GM21529 (cell line): Measurements from ENCODE around the gene CUL9.

Source experiments
- ATAC-seq: cut with Tn5 transposase; IDR thresholded peaks from one replicate; pipeline ENCODE4 v1.9.1; 2021; ENCODE audit not compliant: unreplicated experiment

The CUL9 gene

GRCh38 chr6:43193929-43194328 is 11.9 kb downstream of the CUL9 start:
- ATAC-seq, result no peak

DNA sequence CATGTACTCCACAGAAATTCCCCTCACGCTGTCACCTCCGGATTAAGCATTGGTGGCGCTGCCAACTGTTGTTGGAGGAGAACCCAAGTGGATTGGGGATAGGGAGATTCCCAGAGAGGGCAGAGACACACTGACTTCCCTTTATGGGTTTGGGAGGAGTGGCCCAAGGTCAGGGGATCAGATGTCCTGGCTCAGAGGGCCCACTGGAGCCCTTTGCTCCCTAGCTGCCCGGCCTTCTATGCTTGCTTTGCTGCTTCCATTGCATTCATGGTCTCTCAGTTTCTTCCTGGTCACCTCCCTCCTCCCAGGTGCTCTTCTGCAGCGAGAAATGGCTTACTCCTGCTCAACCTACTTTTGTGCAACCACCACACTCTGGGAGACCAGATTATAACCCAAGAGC is 14.3 kb downstream of the CUL9 start:
- ATAC-seq, result no peak

GRCh38 chr6:43199912-43200311 is 17.9 kb downstream of the CUL9 start:
- no peak for ATAC-seq

GRCh38 chr6:43200541-43200940 is 18.5 kb downstream of the CUL9 start:
- ATAC-seq, result no peak

- no peak for ATAC-seq
Observed at GRCh38 chr6:43202451-43202850, 20.5 kb downstream of the CUL9 start.

DNA sequence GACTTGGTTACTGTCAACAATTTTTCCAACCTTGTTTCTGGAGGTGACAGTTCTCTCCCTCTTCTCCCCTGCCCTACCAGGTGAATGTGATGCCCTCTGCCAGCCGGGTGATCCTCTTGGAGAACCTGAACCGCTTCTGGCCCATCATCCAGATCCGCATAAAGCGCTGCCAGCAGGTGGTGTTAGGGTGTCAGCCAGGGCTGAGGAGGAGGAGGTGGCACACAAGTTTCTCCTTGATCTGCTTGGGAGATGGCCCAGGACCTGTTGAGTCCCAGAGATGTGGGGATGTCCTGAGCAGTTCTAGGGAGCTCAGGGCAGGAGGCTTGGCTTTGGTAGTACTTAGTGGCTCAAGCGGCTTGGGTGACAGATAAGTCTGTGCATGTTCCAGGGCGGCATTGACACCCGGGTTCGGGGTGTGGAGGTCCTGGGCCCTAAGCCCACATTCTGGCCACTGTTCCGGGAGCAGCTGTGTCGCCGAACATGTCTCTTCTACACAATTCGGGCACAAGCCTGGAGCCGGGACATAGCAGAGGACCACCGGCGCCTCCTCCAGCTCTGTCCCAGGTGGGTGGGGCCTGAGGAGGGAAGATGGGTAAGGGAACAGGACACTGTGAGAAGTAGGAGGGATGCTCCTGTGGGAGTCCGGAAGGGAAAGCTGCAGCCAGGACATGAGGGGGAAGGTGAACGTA is 21.2 kb downstream of the CUL9 start:
- no peak for ATAC-seq

- ATAC-seq, result no peak
Observed at GRCh38 chr6:43203718-43204095, 21.7 kb downstream of the CUL9 start.

GRCh38 chr6:43204271-43205105 is 22.5 kb downstream of the CUL9 start:
- ATAC-seq, result no peak

DNA sequence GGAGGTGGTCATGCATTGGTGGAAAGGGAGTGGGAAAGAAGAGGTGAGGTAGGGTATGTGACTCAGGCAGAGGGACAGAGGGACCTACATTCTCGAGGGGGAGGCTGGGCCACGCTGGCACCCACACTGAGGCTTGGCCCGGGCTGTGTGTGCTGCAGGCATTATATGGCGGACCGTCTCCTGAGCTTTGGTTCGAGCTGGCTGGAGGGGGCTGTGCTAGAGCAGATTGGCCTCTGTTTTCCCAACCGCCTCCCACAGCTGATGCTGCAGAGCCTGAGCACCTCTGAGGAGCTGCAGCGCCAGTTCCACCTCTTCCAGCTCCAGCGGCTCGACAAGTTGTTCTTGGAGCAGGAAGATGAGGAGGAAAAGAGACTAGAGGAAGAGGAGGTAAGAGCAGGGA is 23.9 kb downstream of the CUL9 start:
- no peak for ATAC-seq

DNA sequence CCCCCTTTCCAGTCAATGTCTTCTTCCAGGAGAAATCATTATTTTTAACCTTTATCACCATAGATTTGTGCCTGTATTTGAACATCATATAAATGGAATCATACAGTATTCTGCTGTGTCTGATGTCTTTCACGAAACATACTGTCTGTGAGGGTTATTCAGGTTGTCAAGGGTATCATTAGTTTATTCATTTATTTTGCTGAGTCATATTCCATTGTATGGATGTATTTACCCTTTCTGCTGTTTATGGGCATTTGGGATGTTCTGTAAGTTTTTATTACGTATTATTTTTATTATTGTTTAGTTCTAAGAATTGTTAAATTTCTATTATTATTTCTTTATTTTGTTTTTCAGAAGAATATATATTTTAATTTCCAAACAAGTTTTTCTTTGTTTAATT is 25.3 kb downstream of the CUL9 start:
- ATAC-seq, result no peak

DNA sequence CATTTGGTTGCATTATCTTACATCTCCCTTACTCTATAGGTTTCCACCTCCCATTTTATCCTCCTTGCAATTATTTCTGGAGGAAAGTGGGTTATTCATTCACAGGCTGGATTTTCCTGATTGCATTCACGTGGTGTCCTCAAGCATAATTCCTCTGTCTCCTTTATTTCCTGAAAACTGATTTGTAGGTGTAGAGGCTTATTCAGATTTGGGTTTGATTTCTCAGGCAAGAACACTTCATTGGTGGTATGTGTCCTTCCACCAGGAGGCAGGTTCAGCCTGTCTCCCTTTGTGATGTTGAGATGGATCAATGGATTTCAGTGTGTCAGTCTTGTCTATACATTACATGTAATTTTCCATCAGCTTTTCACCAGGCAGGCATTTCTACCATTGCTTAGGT is 30.0 kb downstream of the CUL9 start:
- no peak for ATAC-seq

DNA sequence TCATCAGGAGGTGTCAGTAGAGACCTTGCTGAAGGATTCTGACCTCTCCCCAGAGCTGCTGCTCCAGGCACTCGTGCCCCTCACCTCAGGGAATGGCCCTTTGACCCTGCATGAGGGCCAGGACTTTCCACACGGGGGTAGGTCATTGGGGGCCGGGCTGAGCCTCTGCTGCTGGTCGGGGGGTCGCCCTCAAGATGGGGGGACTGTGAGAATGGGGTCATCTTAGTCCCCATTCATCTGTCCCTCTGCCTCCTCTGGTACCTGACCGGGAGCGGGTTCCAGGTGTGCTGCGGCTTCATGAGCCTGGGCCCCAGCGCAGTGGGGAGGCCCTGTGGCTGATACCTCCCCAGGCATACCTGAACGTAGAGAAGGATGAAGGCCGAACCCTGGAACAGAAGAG is 31.4 kb downstream of the CUL9 start:
- ATAC-seq, result no peak

- no peak for ATAC-seq
Observed at GRCh38 chr6:43215066-43215465, 33.1 kb downstream of the CUL9 start.

GRCh38 chr6:43216200-43216599 is 34.2 kb downstream of the CUL9 start:
- ATAC-seq, result no peak

GRCh38 chr6:43217351-43217750 is 35.4 kb downstream of the CUL9 start:
- ATAC-seq, result no peak

DNA sequence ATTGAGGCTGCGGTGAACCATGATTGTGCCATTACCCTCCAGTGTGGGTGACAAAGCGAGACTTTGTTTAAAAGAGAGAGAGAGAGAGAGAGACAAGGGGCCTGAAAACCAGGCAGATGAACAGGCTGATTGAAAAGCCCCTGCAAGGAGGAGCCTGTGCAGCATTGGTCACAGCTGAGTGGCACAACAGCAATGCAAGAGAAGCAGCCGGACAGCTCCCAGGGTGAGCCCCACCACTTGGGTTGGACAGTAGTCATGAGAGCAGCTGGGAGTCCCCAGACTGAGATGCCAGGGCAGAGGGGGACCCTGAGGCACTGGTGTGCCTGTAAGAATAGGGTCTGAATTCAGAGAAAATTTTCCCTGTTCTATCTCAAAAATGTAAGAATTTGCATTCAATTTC is 37.1 kb downstream of the CUL9 start:
- ATAC-seq, result no peak

GRCh38 chr6:43219814-43220213 is 37.8 kb downstream of the CUL9 start:
- ATAC-seq, result no peak

DNA sequence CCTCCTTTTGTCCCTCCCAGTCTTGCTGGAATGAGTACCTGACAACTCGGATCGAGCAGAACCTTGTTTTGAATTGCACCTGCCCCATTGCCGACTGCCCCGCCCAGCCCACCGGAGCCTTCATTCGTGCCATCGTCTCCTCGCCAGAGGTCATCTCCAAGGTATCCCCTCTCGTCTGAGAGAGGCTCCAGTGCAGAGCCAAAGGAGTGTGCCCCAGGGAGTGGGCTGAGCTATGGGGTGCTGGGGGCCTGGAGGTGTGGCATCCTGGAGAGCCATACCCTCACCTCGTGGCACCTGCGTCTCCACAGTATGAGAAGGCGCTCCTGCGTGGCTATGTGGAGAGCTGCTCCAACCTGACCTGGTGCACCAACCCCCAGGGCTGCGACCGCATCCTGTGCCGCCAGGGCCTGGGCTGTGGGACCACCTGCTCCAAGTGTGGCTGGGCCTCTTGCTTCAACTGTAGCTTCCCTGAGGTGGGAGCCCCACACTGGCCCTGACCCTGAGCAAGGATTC is 38.5 kb downstream of the CUL9 start:
- no peak for ATAC-seq

DNA sequence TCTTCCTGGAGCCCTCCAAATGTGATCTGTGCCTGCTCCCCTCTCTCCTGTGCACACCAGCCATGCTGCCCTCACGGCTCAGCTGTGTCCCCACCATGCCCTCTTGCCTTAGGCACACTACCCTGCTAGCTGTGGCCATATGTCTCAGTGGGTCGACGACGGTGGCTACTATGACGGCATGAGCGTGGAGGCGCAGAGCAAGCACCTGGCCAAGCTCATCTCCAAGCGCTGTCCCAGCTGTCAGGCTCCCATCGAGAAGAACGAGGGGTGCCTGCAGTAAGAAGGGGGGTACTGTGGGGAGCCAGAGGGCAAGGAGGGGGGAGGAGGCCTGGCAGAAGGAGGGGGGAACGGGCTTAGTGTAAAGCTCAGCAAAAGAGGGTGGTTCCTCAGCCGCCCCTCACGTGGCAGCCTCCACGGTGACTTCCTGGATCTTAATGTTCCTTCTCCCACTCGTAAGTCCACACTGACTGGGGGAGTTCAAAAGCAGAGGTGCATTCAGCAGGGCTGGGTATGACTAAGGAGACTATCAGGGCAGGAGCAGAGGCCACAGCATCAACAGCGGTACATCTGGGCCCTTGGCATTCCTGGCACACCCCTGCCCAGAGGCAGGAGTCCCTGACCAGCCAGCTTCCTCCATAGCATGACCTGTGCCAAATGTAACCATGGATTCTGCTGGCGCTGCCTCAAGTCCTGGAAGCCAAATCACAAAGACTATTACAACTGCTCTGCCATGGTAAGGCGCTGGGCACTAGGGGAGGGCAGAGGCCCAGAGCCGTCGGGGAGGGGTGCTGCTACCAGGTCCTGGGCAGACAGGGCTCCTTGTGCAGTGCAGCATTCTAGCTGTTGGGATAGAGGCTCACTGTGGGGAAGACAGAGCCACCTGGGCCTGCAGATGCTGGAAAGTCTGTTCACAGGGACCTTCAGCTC is 39.3 kb downstream of the CUL9 start:
- ATAC-seq, result no peak

DNA sequence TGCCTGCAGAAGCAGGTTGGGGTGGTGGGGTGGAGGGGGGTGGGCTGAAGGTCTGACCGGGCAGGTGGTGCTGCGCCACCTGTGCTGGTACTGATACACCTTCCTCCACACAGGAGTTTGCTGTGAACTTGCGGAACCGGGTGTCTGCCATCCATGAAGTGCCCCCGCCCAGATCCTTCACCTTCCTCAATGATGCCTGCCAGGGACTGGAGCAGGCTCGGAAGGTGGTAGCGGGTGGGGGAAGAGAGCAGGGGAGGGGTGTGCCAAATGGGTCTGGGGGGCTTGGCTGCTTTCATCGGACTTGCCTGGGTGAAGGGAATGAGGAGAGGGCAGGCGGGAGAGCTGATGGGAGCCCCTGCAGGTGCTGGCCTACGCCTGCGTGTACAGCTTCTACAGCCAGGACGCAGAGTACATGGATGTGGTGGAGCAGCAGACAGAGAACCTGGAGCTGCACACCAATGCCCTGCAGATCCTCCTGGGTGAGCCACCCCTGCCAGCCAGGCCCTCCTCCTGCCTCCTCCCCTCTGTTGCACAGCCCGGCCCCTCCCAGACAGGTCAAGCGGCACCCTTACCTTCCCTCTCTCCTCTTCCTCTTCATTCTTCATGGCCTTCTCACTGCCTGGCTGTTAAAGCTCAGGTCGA is 40.5 kb downstream of the CUL9 start:
- ATAC-seq, result no peak

GRCh38 chr6:43223175-43223574 is 41.2 kb downstream of the CUL9 start:
- ATAC-seq, result no peak
